ENCODE data around the gene FNDC11. TPM values are rescaled to one million over a fixed set of nuclear protein-coding genes. Genes with fewer than 3 reads are reported as not detected.
"Not testable (repeated sequence)": the region's sequence is repeated elsewhere in the genome, so short reads cannot be mapped to it uniquely, and the experiment has no call there.

The FNDC11 gene
- total RNA-seq, 1 experiment from 2014 or later = 0.11 TPM

- Histone ChIP-seq H3K36me3 (peaks cover 49% of the 10 kb centered on the region), H3K4me3 (no peak overlapping the region), H3K4me1 (replicated peaks) (no peaks in the 10 kb centered on the region), H3K27me3 (replicated peaks) (no peaks in the 10 kb centered on the region), H3K27ac (no peak overlapping the region), H3K9me3 (replicated peaks) (no peaks in the 10 kb centered on the region)
- no peak for DNase-seq (ENCODE audit: low read depth in 1 of 2, low spot score in 2 of 2)
Observed at GRCh38 chr20:63599396-63600050, 45.6 kb downstream of the FNDC11 start.

GRCh38 chr20:63601679-63602078, 47.7 kb downstream of the FNDC11 start:
- not testable (repeated sequence) for H3K27ac ChIP-seq; H3K9me3 ChIP-seq (replicated peaks); H3K4me1 ChIP-seq (replicated peaks); H3K27me3 ChIP-seq (replicated peaks); H3K4me3 ChIP-seq; DNase-seq (ENCODE audit: low read depth in 1 of 2, low spot score in 2 of 2)
- H3K36me3 ChIP-seq = peaks cover 39% of the 10 kb centered on the region

GRCh38 chr20:63602321-63602720, 48.4 kb downstream of the FNDC11 start:
- Histone ChIP-seq H3K36me3 (peaks cover 39% of the 10 kb centered on the region), H3K4me3 (no peak overlapping the region), H3K27me3 (replicated peaks) (no peaks in the 10 kb centered on the region), H3K4me1 (replicated peaks) (no peaks in the 10 kb centered on the region), H3K9me3 (replicated peaks) (no peaks in the 10 kb centered on the region), H3K27ac (no peak overlapping the region)
- no peak for DNase-seq (ENCODE audit: low read depth in 1 of 2, low spot score in 2 of 2)

Other genes starting within 250 kb of the FNDC11 start
- not detected in 2 replicates for gene CHRNA4, start 192.8 kb upstream of the FNDC11 start, total RNA-seq (2014; rRNA removed; shearing (Covaris generic))
- gene KCNQ2, start 81.5 kb upstream of the FNDC11 start, total RNA-seq (2014; rRNA removed; shearing (Covaris generic)) = not detected in 2 replicates
- 5.2 and 13.0 TPM in 2 replicates for gene EEF1A2, start 55.1 kb upstream of the FNDC11 start, total RNA-seq (2014; rRNA removed; shearing (Covaris generic))
- gene PPDPF, start 33.4 kb upstream of the FNDC11 start, total RNA-seq (2014; rRNA removed; shearing (Covaris generic)) = 47.2 and 56.7 TPM in 2 replicates
- gene PTK6, start 16.8 kb upstream of the FNDC11 start, total RNA-seq (2014; rRNA removed; shearing (Covaris generic)) = not detected in 2 replicates
- gene SRMS, start 6.4 kb upstream of the FNDC11 start, total RNA-seq (2014; rRNA removed; shearing (Covaris generic)) = not detected in 2 replicates
- 14.3 and 17.8 TPM in 2 replicates for gene HELZ2, start 20.1 kb downstream of the FNDC11 start, total RNA-seq (2014; rRNA removed; shearing (Covaris generic))
- gene GMEB2, start 72.9 kb downstream of the FNDC11 start, total RNA-seq (2014; rRNA removed; shearing (Covaris generic)) = 8.7 and 10.4 TPM in 2 replicates
- gene STMN3, start 99.3 kb downstream of the FNDC11 start, total RNA-seq (2014; rRNA removed; shearing (Covaris generic)) = 1.3 and 4.6 TPM in 2 replicates
- 8.4 and 11.0 TPM in 2 replicates for gene RTEL1, start 104.2 kb downstream of the FNDC11 start, total RNA-seq (2014; rRNA removed; shearing (Covaris generic))
- 1.9 TPM in 1 of 2 replicates, not detected in the other for gene TNFRSF6B, start 142.5 kb downstream of the FNDC11 start, total RNA-seq (2014; rRNA removed; shearing (Covaris generic))
- gene ARFRP1, start 153.8 kb downstream of the FNDC11 start, total RNA-seq (2014; rRNA removed; shearing (Covaris generic)) = 49.1 and 67.6 TPM in 2 replicates
- 22.8 and 43.9 TPM in 2 replicates for gene ZGPAT, start 153.9 kb downstream of the FNDC11 start, total RNA-seq (2014; rRNA removed; shearing (Covaris generic))
- 10.2 and 38.5 TPM in 2 replicates for gene LIME1, start 182.5 kb downstream of the FNDC11 start, total RNA-seq (2014; rRNA removed; shearing (Covaris generic))
- gene SLC2A4RG, start 185.6 kb downstream of the FNDC11 start, total RNA-seq (2014; rRNA removed; shearing (Covaris generic)) = 66.9 and 95.6 TPM in 2 replicates